GM12878 (cell line): ENCODE results near the gene FRMD3. TPM values are rescaled to one million over a fixed set of nuclear protein-coding genes. Genes with fewer than 3 reads are reported as not detected.
"Not testable (repeated sequence)": the region's sequence is repeated elsewhere in the genome, so short reads cannot be mapped to it uniquely, and the experiment has no call there.

Experiments
- ATAC-seq: fragments of 200-7000 bp; cut with Tn5 transposase; 3 replicates; pipeline ENCODE4 v1.9.1; 2020; ENCODE audit warnings: mild to moderate bottlenecking, moderate library complexity
- BruUV-seq: library from RNA; stranded (reverse); fragments of 400-500 nt; replicated peaks from 2 replicates; lab custom pipeline; 2021; lab: Mats Ljungman, UMichigan
- CTCF ChIA-PET: fragments of 300-600 bp; sonication (Branson Sonifier 250); formaldehyde crosslinking; extraction: SDS; loops from one replicate; lab custom pipeline; 2021; ENCODE audit warnings: inconsistent platforms; lab: Yijun Ruan, JAX
- POLR2A ChIA-PET: fragments of 350-600 bp; formaldehyde crosslinking; extraction: SDS; loops from one replicate; lab custom pipeline; 2021; ENCODE audit warnings: inconsistent platforms; lab: Charles Lee
- RAD21 ChIA-PET: fragments of 300-600 bp; sonication (Branson Sonifier 250); formaldehyde crosslinking; loops from one replicate; lab custom pipeline; 2023; ENCODE audit warnings: antibody characterized with exemption; ENCODE audit not compliant: unreplicated experiment; lab: Charles Lee
- SMC1A ChIA-PET: fragments of 300-600 bp; sonication (Branson Sonifier 250); formaldehyde crosslinking; loops from one replicate; lab custom pipeline; 2023; ENCODE audit not compliant: unreplicated experiment, uncharacterized antibody; lab: Charles Lee
- DNase-seq: peaks from one replicate; pipeline ENCODE4 v3.0.0-alpha.2; 2011; ENCODE audit warnings: low read depth, low spot score
- FAIRE-seq: peaks from 3 replicates; lab custom pipeline; 2011; peaks lifted over from hg19 to GRCh38; lab: Jason Lieb, UNC
- H2AFZ ChIP-seq: 2 replicates; pipeline ENCODE4 v1.6.0; 2011; ENCODE audit warnings: low read depth, low read length, control low read depth; ENCODE audit not compliant: control insufficient read depth
- H3K27ac ChIP-seq: 2 replicates; pipeline ENCODE4 v1.5.1; 2011; ENCODE audit warnings: control low read depth; ENCODE audit not compliant: control insufficient read depth, insufficient read depth
- H3K27me3 ChIP-seq, 2 experiments: replicated peaks in 1 of 2; 2 replicates each; pipeline versions ENCODE4 v1.6.0 to v1.6.1; 2011; ENCODE audit warnings: low read length in 1 of 2; ENCODE audit not compliant: control insufficient read depth in 2 of 2, insufficient read depth in 2 of 2
- H3K36me3 ChIP-seq, 2 experiments: 2 replicates each; pipeline ENCODE4 v1.5.1; 2011; ENCODE audit warnings: low read length in 1 of 2; ENCODE audit not compliant: control insufficient read depth in 2 of 2, insufficient read depth in 2 of 2
- H3K4me1 ChIP-seq: 2 replicates; pipeline ENCODE4 v1.6.1; 2011; ENCODE audit warnings: mild to moderate bottlenecking, low read length, moderate library complexity, mixed read lengths; ENCODE audit not compliant: control insufficient read depth, insufficient read depth
- H3K4me2 ChIP-seq: 2 replicates; pipeline ENCODE4 v1.6.0; 2011; ENCODE audit warnings: control low read depth; ENCODE audit not compliant: control insufficient read depth, insufficient read depth
- H3K4me3 ChIP-seq: fragments of 200-600 bp; sonication (generic); 2 replicates; pipeline ENCODE4 v1.5.1; 2016
- H3K79me2 ChIP-seq: 2 replicates; pipeline ENCODE4 v1.6.0; 2011; ENCODE audit warnings: low read length; ENCODE audit not compliant: control insufficient read depth, insufficient read depth
- H3K9ac ChIP-seq: 2 replicates; pipeline ENCODE4 v1.8.0; 2011; ENCODE audit warnings: low read length, control low read depth, mixed read lengths; ENCODE audit not compliant: control insufficient read depth, insufficient read depth
- H3K9me3 ChIP-seq: replicated peaks from 3 replicates; pipeline ENCODE4 v1.5.1; 2011; ENCODE audit warnings: mild to moderate bottlenecking, low read length; ENCODE audit not compliant: control insufficient read depth, insufficient read depth
- H4K20me1 ChIP-seq: 2 replicates; pipeline ENCODE4 v1.6.0; 2011; ENCODE audit not compliant: control insufficient read depth, insufficient read depth
- CBX5 ChIP-seq: sonication (generic); IDR thresholded peaks from 2 replicates; pipeline ENCODE4 v1.6.1; 2016; ENCODE audit warnings: low read depth, moderate library complexity, mild to moderate bottlenecking, inconsistent platforms
- MTA2 ChIP-seq: fragments of 450-650 bp; IDR thresholded peaks from 2 replicates; pipeline ENCODE4 v1.6.1; 2016; ENCODE audit warnings: low read depth, mild to moderate bottlenecking, moderate library complexity
- SMAD1 ChIP-seq: fragments of 450-650 bp; IDR thresholded peaks from 2 replicates; pipeline ENCODE4 v1.6.1; 2018; ENCODE audit warnings: mild to moderate bottlenecking, low read depth; ENCODE audit not compliant: partially characterized antibody
- SPI1 ChIP-seq: IDR thresholded peaks from 2 replicates; pipeline ENCODE4 v1.6.1; 2011; ENCODE audit warnings: low read depth, mild to moderate bottlenecking, low read length, moderate library complexity, borderline replicate concordance; ENCODE audit not compliant: insufficient read depth
- SUPT20H ChIP-seq: IDR thresholded peaks from 2 replicates; pipeline ENCODE4 v1.6.1; 2011; ENCODE audit warnings: low read depth, mild to moderate bottlenecking, low read length, moderate library complexity, borderline replicate concordance; ENCODE audit not compliant: control insufficient read depth
- WGBS: methylation state at CpG from one replicate; pipeline ENCODE4 v1.1.6; 2016; ENCODE audit warnings: low lambda C conversion rate; ENCODE audit not compliant: insufficient replicate concordance, insufficient coverage; ENCODE audit errors: missing lambda C conversion rate; 5-methylcytosine and 5-hydroxymethylcytosine counted together
- in situ Hi-C: fragments of 300-500 bp; cut with MboI; formaldehyde crosslinking; loops from 9 replicates; pipeline ENCODE4 v1.14.3; 2018; ENCODE audit warnings: mixed read lengths
- intact Hi-C: fragments of 100-400 bp; cut with micrococcal nuclease; formaldehyde crosslinking; loops from one replicate; pipeline ENCODE4 v1.14.2; 2022; ENCODE audit not compliant: unreplicated experiment
- polyA plus RNA-seq, 11 experiments: library from polyadenylated mRNA; depleted of rRNA in 4 of 11; unstranded in 6 of 11; stranded (reverse) in 5 of 11; fragments of >200 nt; fragmentation: Nextera tagmentation in 4 of 11; fragmentation: Illumina TruSeq in 1 of 11; extraction: Ambion mirVana in 4 of 11; extraction: Trizol in 1 of 11; gene quantifications; 1 replicate in 1 of 11; 2 replicates in 10 of 11; pipeline versions ENCODE4 v1.2.1 to v1.2.3, GENCODE V29; 2011 to 2016; ENCODE audit warnings: inconsistent platforms in 2 of 11, missing spikeins in 2 of 11, low read depth in 1 of 11
- total RNA-seq, 4 experiments: library from RNA; depleted of rRNA in 3 of 4; stranded (reverse); fragments of >200 nt in 3 of 4; fragmentation: Illumina TruSeq in 1 of 4; extraction: Trizol in 1 of 4; gene quantifications; 2 replicates each; pipeline versions ENCODE4 v1.2.1 to v1.2.3, GENCODE V29; 2013 to 2021
- TF ChIP-seq, protein P1 (sequence below): fragments of 450-650 bp; IDR thresholded peaks from 2 replicates; pipeline ENCODE4 v1.6.1; 2016; ENCODE audit warnings: mild to moderate bottlenecking

Gene FRMD3
- total and polyA plus RNA-seq, 10 of the 15 experiments (the other 5 are each of a cell fraction or from before 2014, with no cell fraction given), result 0.04 to 0.68 (median 0.21) TPM; not detected in 1

DNA sequence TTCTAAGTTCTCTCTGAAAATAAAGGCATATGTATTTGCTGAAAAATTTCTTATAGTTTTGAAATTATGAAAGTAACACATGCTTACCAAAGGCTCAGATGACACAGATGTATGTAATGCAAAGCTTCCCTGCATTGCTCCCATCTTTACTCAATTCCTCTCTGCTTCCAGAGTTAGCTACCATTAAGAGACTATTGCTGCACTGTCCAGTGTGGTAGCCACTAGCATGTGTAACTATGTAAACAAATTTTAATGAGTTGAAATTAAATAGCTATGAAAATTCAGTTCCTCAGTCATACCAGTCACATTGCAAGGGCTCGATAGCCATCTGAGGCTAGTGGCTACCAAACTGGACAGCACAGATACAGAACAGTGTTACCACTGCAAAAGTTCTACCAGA is 17.9 kb downstream of the FRMD3 start:
- no peaks in the 10 kb centered on the region for H3K27me3 ChIP-seq
- in situ Hi-C loops (no loop called here), intact Hi-C loops (no loop called here)
- WGBS, result 52% methylated on average over 1 of the region's 1 CpG
- no peaks in the 10 kb centered on the region for H3K9me3 ChIP-seq
- POLR2A ChIA-PET, result no interaction called here
- DNase-seq (no peak), ATAC-seq (no peak), FAIRE-seq (no peak)
- H3K4me2 ChIP-seq, result no peak overlapping the region
- RAD21 ChIA-PET, result no interaction called here
- no peak overlapping the region for H3K9ac ChIP-seq
- H3K4me3 ChIP-seq, result no peak overlapping the region
- H4K20me1 ChIP-seq, result no peaks in the 10 kb centered on the region
- CTCF ChIA-PET, result interaction anchor here (0.6 to 1.6 kb wide), 3 partner anchors 14 to 1178 kb away, joined by 3 to 4 read pairs (median 3); no protein-coding TSS in a partner anchor
- no peak overlapping the region for H2AFZ ChIP-seq
- no peaks in the 10 kb centered on the region for H3K79me2 ChIP-seq
- TF ChIP-seq MTA2, result no peak
- TF ChIP-seq SMAD1, result no peak
- TF ChIP-seq, protein P1, sequence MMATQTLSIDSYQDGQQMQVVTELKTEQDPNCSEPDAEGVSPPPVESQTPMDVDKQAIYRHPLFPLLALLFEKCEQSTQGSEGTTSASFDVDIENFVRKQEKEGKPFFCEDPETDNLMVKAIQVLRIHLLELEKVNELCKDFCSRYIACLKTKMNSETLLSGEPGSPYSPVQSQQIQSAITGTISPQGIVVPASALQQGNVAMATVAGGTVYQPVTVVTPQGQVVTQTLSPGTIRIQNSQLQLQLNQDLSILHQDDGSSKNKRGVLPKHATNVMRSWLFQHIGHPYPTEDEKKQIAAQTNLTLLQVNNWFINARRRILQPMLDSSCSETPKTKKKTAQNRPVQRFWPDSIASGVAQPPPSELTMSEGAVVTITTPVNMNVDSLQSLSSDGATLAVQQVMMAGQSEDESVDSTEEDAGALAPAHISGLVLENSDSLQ, result no peak
- no peak for TF ChIP-seq CBX5
- no peak for TF ChIP-seq SUPT20H
- no TSS peak for BruUV-seq
- no peak overlapping the region for H3K27ac ChIP-seq
- SMC1A ChIA-PET, result no interaction called here
- no peaks in the 10 kb centered on the region for H3K4me1 ChIP-seq
- H3K36me3 ChIP-seq, result no peaks in the 10 kb centered on the region

DNA sequence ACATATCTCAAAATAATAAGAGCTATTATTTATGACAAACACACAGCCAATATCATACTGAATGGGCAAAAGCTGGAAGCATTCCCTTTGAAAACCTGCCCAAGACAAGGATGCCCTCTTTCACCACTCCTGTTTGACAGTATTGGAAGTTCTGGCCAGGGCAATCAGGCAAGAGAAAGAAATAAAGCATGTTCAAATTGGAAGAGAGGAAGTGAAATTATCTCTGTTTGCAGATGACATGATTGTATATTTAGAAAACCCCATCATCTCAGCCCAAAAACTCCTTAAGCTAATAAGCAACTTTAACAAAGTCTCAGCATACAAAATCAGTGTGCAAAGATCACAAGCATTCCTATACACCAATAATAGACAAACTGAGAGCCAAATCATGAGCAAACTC is 20.2 kb downstream of the FRMD3 start:
- CTCF ChIA-PET, BruUV-seq: not testable (repeated sequence)
- in situ Hi-C loops, result loop anchor here (5.0 kb wide), 1 partner anchor 49 kb away; no protein-coding TSS in a partner anchor

More for the DNA sequence above, 20.2 kb downstream of the FRMD3 start:
- POLR2A ChIA-PET, H3K4me2 ChIP-seq, intact Hi-C loops, H3K27ac ChIP-seq, H3K9me3 ChIP-seq, RAD21 ChIA-PET, H4K20me1 ChIP-seq, H3K79me2 ChIP-seq, ATAC-seq, H3K4me1 ChIP-seq, DNase-seq, H2AFZ ChIP-seq, FAIRE-seq, H3K27me3 ChIP-seq, H3K36me3 ChIP-seq, H3K4me3 ChIP-seq, H3K9ac ChIP-seq: not testable (repeated sequence)
- peak; percentile 77 for TF ChIP-seq SPI1
- SMC1A ChIA-PET, result interaction anchor here (0.7 to 0.8 kb wide), 2 partner anchors 12 to 17 kb away, joined by 3 to 4 read pairs; no protein-coding TSS in a partner anchor
